Activated T-helper 9 cell treated with anti-CD3 and anti-CD28 coated beads, Interleukin-2, amount 50 U/mL, for 16 hours (primary cell): Measurements from ENCODE around the gene SLC6A13.
A peak's percentile ranks its signal among the peaks of the same experiment; 100 is the strongest.
"Not testable (repeated sequence)": the region's sequence is repeated elsewhere in the genome, so short reads cannot be mapped to it uniquely, and the experiment has no call there.

Source experiments
- DNase-seq: peaks from one replicate; pipeline ENCODE4 v3.0.0-alpha.2; 2020; ENCODE audit warnings: low read depth

The SLC6A13 gene

DNA sequence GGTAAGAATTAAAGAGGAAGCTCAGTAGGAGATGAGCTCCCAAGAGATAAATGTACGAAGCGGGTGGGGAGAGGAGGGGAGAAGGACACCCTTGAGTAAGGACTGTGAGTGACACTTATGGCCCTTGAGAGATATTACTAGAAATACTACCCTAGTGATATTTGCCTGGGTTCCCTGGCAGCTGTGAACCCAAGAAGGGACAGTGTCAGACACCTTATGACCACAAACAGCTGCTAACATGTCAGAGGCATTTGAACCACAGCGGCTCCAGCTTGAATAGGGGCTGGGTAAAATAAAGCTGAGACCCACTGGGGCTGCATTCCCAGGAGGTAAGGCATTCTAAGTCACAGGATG lies 29.0 kb downstream of the SLC6A13 start:
- no peak for DNase-seq

DNA sequence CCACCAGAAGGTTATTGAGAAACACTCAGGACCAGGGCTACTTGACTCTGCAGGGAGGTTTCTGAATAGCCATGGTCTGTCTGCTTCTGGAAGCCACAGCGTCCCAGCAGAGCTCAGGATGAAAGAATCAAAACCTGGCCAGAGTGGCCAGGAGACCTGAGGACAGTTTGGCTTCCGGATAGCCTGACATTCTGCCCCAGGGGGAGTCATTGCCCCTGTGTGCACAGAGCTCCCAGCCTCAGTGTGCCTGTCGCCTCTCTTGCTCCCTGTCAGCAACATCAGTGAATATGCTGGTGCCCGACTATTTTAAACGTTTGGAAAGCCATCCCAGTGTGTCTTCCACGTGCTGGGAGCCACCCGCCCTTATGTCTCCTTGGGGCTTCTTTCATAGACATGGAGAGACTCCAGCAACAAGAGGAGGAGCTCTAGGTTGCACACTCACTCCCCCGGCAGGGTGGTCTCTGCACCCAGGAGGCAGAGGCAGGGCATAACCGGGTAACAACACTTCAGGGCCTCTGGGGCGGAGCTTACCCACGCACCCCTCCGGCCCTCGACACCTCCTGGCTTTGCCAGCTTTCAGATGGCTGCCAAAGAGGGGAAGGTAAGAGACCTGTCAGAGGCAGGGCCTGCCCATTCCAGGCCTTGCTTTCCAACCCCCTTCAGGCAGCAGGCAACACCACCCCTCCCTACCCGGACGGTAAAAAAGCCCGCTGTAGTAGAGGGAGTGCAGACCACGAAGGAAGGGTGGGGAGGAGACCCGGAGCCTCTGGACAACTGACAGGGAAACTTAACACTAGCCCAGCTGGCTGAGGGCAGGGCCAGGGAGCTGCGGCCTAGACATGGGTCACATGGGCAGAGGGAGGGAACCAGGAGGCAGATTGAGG lies 29.7 kb downstream of the SLC6A13 start:
- DNase-seq = no peak

DNA sequence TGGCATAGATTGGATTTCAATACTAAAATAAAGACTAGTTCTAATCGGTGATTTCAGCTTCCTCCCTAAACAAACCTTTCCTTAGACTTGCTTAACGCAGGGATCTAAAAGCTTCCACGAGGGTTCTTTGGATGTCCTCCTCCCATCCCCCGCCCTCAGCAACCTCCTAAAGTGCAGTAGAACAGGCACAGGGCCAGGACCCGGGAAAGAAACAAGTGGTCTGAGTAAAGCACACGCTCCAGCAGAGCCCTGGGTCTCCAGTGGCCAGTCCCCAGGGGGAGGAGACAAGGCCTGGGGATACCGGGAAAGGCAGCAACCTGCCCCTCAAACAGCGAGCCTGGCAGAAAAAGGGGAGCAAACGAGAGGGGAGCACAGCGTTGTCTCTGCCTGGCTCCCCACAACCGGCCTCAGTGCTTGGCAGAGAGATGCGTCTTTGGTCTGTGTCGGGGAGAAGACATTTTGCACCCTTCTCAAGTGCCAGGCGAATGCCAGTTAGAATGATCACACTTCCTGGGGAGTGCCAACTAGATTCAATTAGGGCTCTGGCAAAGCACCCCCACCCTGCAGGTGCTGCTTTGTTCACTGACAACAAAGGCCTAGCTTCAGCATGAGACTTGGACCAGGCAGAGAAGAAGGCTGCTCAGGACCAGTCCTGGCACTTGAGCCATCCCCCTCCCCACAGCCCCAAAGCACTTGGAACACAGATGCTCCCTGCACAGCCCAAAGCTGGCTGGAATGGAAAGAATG lies 31.5 kb downstream of the SLC6A13 start:
- DNase-seq = no peak

DNA sequence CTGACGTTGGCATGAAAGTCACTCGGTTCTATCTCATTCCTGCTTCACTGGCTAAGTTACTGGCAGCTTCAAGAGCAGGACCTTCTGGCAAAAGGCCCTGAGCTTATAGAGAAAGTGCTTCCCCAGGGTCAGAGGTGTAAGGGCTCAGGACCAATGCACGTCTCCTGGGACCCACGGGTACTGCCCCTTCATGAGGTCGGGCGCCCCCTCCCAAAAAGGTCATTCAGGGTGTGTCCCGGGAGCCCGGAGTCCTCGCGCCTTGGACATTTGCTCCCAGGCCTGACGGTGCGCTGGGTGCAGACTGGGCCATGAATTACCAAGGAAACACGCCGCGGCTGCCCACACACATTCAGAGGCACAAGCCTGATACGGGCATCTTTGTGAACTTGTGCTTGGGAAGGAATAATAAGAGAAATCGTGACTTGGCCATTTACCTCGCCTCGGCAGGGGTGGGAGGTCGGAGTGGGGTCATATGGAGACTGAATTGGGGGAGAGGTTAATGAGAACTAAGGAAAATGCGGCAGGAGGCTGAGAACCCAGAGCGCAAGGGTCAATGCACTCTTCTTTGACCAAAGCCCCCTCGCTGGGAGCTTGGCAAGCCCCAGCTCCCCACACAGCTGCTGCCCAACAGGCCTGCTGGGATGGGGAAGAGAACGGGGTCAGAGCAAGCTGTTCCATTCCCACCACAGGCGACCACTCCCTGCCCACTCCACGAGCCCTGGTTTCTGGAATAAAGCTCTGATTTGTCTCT lies 33.0 kb downstream of the SLC6A13 start:
- no peak for DNase-seq

DNA sequence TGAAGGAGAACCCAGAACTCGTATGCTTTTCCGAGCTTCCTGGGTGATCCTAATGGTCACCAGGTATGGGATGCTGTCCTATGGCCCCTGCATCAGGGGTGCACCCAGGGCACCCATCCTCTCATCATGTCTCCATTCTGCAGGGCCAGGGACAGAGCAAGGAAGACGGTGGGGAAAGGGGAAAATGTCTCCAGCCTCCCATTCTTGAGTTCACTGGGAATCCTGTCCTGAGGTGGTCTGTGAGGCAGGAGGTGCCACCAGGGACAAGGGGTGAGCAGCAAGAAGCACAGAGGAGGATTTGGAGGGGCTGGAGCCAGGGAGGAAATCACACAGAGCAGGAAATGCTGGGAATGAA lies 33.8 kb downstream of the SLC6A13 start:
- no peak for DNase-seq

DNA sequence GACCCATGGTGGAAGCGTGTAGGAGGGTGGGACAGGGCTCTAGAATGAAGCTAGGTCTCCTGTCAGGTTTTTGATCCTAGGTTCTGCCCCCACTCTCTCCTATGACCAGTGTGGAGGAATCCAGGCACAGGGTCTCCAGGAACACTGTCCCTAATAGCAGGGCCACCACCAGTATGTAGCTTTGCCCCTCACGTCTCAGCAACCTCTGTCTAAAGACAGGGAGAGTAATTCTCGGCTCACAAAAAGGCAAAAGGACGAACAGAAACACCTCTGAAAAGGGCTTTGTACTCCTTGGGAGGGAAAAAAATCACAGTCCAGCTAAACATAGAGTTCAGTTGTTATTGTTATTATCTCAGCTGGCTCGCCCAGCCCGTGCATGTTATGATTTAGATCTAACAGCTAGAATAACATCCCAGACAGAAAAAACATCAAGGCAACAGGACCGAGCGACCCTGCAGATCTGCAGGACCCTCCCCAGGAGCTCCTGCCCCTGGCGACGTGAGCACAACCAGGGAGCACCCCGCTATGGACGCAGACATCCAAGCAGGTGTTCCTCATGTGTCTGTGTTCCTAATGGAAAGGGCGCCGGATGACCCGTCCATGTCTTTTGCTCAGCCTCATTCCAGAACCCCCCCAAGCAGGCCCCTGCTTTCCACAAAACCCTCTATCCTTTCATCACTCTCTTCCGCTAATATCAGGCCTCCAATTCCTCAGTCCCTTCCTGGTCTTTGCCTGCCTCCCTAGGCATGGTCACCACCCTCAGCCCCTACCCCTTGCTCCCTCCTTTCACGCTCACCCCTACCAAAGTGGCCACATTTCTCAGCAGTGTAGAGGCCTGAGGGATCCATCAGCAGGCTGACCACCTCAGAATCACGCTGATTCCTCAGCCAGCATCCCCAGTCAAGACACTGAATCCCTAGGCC lies 34.5 kb downstream of the SLC6A13 start:
- DNase-seq = no peak

DNA sequence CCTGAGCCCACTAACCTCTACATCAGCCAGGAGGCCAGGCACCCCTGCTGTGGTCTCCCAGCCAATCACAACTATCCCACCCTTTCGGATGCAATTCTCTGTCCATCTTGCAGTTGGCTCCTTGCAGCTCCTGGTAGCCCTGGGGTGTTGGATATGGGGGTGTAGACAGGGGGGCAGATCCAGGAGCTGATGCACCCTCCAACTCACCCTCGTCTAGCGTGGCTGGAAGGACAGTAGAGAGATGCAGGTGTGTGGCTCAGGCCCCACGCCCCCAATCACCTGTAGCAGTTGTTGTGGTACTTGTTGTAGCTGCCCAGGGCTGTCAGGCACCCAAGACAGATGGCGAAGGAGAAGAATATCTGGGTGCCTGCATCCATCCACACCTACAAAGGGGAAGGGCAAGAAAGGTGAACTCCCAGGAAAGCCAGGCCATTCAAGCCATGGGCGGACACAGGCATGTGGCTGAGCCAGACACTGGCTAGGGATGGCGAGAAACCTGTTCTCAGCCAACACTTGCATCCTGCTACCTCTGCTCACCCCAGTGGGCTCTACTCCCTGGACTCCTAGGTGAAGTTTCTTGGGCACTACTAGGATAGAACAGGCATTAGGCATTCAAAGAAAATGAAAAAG lies 35.2 kb downstream of the SLC6A13 start:
- DNase-seq = no peak

DNA sequence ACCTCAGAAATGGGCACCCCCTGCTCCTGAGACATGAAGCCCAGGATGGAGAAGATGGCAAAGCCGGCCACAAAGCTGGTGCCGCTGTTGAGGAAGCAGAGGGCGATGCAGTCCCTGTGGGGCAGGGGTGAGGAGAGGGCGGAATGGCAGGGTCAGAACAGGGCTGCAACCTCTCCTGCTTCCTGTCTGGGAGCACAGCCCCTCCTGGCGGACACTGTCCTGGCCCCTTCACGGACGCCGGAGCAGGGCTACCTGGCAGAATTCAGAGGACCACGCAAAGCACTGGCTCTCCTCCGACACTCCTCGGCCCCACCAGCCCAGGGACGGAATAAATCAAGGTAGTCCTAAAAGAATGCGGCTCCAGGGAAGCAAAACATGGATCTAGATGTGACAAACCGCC lies 36.2 kb downstream of the SLC6A13 start:
- no peak for DNase-seq

DNA sequence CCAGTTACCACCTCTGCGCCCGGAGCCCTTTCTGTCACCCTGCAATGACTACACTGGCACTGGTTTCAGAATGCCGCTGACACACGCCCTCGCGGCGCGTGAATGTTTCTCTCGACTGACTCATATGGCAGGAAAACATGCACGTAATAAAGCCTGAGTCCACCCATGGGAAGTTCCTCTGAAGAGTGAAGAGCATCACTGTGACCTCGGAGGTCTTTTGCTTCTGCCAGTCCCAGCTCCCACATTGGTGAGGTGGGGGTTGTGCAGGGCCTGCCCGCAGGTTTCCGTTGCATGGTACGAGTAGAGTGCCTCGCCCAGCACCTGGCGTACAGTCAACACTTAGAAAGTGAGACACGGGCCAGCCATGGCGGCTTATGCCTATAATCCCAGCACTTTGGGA lies 37.6 kb downstream of the SLC6A13 start:
- DNase-seq = no peak

DNA sequence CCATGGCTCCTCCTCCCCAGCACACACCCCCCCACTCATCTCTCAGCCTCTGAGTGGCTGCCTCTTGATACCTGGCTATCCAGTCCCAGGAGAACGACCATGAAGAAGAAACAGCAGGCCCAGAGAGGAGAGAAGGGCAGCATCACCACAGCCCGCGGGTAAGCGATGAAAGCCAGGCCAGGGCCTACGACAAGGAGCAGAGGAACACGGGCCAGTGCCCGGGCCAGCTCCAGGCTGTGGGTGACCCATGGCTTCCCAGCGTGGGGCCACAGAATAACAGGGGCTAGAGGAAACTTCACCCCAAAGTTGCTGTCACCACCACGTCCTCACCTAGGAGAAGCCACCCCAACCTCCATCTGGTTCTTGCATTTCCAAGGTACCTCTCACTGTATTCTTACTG lies 38.3 kb downstream of the SLC6A13 start:
- no peak for DNase-seq

DNA sequence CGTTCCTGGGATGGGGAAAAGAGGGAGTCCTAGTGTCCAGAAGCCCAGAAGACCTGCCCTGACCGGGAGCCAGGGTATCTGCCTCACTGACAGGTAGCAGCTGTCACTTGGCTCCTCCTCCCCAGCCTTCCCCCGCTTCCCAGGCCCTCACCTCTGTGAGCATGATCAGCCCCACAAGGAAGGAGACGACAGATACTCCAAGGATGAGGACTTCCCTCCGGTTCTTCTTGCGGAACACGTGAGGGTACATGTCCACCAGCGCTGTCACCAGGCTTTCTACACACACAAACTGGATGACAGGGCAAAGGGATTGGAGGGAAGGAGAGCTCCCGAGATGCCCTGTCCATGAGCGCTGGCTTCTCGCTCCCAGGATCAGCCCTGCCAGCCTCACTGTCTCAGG lies 38.8 kb downstream of the SLC6A13 start:
- DNase-seq = no peak

DNA sequence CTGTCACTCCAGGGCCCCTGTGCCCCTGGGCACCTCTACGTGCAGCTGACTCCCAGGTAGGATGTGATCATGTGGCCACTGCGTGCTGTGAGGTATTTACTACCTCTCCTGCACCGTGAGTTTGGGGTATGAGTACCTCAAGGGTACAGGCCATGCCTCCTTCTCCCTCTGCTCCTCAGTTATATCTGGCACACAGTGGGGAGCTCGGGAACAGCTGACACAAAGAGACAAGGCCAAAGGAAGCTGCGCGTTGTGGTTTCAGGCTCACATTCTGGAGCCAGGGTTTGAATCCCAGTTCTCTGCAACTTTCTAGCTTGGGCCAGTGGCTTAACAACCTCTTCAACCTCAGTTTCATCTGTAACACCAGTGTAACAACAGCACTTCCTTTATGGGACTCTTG lies 40.9 kb downstream of the SLC6A13 start:
- DNase-seq = no peak

DNA sequence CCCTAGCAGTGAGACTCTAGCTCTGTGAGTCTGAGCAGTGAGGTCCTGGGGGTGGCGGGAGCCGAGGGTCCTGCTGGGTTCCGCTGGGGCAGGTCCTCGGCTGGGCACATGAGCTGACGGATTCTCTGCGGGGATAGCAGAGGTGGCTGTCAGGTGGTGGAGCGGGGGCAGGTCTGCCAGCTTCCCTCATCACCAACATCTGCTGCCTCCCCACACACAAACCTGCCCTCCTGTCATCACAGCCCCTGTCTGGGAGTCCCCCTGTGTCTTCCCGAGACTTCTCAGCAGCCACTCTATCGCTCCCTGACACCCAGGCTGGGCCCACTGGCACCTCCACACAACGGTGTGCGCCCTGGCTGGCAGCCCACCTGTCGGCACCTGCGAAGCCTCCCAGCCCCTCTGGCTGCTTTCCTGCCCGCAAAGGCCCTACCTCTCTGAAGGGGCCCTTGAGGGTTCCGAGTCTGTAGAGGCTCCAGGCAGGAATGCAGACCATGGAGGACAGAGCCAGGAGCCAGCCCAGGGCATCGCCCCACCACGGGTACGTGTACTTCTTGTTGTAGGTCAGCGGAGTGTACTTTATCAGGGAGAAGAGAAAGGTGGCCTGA lies 41.6 kb downstream of the SLC6A13 start:
- no peak for DNase-seq

DNA sequence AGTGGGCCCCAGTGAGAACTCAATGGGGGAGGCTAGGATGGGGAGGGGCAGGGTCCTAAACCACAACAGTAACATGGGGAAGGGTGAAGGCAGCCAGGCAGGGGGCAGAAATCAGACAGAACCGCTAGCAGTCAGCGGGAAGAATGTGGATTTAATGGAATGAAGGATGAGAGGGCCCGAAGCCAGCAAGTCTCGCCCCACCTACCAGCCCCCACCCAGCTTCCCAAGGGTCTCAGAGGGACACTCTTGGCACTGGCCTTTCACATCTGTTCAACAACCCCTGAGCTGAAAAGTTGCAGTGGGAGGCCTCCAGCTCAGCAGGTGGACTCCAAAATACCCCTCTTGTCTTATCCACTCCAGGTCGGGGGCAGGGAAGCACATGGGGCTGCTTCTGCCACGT lies 42.1 kb downstream of the SLC6A13 start:
- no peak for DNase-seq

DNA sequence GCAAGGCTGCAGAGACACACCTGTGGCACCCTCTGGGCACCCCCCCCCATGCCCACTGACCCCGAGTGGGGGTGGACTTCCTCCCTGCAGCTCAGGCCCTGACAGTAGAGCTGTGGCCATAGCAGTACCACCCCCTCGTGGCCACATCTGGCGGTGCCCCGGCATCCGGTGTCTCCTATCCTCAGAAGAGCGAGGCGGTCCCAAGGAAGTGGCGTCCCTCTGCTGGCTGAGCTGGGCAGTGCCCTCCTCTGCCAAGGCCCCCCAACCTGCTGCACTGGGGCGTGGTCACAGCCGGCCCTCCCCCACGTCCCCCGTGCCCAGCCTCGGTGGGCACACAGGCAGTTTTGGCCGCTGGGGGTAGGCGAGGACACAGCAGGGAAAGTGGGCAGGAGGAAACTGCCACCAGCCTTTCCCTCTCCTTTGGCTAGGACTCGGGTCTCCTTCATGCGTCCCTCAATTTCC lies 42.7 kb downstream of the SLC6A13 start:
- DNase-seq = peak; percentile 5

DNA sequence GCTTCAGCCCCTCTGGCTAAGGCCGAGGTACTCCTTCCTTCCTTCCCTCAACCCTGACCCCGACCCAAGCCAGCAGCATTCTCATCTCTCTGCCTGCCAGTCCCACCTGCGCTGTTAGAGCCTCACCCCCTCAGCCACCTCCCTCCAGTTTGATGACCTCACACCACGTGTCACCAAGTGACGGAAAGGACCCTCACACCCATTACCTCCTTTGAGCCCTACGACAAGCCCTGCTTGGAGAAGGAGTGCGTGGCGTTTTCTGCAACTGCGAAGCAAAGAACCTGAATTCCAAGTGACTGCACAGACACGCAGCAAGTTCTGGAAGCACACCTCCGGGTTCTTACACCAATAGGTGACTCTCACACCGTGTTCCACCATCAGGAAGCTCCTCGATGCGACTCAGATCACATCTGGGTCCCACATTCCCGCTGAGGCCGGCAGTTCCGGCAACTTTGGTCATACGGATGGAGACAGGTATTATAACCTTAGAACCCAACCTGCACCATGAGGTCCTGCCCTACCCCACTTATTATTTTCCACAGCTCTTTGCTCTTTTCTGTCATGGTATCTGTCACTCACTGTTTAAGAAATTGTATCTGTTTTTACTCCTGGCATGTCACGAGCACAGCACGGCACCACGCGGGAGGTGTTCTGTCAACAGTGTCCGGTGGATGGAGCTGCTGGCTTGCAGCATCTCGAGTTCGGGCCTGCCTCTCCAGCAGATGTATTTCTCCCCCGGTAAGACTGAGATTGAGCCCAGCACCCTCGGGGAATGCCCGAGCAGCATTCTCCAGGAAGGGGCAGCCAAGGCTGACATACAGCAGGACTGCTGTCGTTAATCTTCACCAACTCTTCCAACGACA lies 43.7 kb downstream of the SLC6A13 start:
- DNase-seq = no peak

DNA sequence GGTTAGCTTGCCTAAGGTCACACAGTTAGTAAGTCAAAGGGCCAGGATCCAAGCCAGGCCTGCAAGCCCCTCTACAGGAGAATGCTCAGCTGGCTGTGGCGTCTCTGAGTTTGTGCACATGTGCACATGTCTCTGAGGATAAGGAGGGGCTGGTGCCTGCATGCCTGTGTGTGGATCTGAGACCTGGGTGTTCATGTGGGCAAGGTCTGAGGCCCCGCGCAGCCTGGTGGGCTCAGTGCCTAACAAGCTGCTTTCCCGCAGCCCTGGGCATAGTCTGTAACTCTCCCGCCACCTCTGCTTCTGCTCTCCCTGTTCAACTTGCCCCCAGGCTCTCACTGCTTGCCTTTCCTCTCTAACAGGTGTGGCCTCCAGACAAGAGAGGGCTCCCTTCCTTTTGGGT lies 44.4 kb downstream of the SLC6A13 start:
- DNase-seq = no peak

DNA sequence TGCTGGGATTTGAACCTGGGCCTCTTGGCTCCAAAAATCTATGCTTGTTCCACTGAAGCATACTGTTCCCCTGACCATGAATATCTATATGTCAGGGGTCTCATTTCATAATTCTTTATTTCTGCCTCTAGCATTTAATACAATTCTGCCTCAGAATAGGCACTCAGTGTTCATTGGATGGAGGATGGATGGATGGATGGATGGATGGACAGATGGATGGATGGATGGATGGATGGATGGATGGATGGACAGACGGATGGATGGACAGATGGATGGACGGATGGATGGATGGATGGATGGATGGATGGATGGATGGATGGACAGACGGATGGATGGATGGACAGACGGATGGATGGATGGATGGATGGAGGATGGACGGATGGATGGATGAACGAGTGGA lies 45.6 kb downstream of the SLC6A13 start:
- not testable (repeated sequence) for DNase-seq

DNA sequence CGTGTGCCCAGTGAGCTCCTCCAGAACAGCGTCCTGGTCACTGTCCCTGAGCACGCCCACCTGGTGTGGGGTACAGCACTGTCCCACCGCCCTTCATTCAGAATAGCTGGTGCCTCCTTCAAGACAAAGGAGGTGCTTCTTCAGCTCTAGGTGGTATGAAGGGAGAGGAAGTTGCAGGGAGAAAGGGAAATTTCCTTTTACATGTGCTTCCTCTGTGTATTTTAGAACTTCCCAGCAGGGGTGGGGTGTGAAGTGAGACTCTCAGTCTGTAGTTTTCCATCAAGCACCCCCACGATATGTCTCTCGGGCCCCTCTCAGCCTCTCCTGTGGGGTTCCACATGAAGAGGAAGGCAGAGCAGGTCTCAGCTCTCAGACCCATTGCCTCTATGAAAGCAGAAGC lies 47.5 kb downstream of the SLC6A13 start:
- DNase-seq = no peak
